ENCODE results near the gene NISCH. TPM values are rescaled to one million over a fixed set of nuclear protein-coding genes. Genes with fewer than 3 reads are reported as not detected.

The NISCH gene
- total RNA-seq, 1 experiment from 2014 or later: 85.0 TPM

DNA sequence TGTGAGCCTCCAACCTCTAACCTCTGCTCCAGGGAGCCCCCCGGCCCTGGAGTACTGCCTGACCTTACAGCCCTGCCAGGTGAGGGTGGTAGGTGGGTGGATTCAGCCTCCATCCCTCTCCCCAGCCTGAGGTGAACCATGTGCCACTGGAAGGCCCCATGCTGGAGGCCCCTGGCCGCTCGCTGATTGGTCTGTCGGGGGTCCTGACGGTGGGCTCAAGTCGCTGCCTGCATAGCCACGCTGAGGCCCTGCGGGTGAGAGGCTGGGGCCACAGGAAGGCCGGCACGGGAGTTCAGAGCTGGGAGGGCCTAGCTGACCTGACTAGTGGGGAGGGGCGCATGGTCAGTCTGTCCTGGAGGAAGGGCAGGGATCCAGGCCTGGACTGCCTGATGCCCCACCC is 59.2 kb downstream of the NISCH start (continued):
- TF ChIP-seq, protein P1, sequence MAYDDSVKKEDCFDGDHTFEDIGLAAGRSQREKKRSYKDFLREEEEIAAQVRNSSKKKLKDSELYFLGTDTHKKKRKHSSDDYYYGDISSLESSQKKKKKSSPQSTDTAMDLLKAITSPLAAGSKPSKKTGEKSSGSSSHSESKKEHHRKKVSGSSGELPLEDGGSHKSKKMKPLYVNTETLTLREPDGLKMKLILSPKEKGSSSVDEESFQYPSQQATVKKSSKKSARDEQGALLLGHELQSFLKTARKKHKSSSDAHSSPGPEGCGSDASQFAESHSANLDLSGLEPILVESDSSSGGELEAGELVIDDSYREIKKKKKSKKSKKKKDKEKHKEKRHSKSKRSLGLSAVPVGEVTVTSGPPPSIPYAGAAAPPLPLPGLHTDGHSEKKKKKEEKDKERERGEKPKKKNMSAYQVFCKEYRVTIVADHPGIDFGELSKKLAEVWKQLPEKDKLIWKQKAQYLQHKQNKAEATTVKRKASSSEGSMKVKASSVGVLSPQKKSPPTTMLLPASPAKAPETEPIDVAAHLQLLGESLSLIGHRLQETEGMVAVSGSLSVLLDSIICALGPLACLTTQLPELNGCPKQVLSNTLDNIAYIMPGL (CRISPR knock-in tag; IDR thresholded peaks at IDR 0.05): no peak
- no peak for TF ChIP-seq RELA (CRISPR knock-in tag; IDR thresholded peaks at IDR 0.05; ENCODE audit: borderline replicate concordance)
- TF ChIP-seq, protein P2, sequence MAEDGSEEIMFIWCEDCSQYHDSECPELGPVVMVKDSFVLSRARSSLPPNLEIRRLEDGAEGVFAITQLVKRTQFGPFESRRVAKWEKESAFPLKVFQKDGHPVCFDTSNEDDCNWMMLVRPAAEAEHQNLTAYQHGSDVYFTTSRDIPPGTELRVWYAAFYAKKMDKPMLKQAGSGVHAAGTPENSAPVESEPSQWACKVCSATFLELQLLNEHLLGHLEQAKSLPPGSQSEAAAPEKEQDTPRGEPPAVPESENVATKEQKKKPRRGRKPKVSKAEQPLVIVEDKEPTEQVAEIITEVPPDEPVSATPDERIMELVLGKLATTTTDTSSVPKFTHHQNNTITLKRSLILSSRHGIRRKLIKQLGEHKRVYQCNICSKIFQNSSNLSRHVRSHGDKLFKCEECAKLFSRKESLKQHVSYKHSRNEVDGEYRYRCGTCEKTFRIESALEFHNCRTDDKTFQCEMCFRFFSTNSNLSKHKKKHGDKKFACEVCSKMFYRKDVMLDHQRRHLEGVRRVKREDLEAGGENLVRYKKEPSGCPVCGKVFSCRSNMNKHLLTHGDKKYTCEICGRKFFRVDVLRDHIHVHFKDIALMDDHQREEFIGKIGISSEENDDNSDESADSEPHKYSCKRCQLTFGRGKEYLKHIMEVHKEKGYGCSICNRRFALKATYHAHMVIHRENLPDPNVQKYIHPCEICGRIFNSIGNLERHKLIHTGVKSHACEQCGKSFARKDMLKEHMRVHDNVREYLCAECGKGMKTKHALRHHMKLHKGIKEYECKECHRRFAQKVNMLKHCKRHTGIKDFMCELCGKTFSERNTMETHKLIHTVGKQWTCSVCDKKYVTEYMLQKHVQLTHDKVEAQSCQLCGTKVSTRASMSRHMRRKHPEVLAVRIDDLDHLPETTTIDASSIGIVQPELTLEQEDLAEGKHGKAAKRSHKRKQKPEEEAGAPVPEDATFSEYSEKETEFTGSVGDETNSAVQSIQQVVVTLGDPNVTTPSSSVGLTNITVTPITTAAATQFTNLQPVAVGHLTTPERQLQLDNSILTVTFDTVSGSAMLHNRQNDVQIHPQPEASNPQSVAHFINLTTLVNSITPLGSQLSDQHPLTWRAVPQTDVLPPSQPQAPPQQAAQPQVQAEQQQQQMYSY (CRISPR knock-in tag; IDR thresholded peaks at IDR 0.05): no peak
- no peak for TF ChIP-seq RORB (CRISPR knock-in tag; IDR thresholded peaks at IDR 0.05)
- TF ChIP-seq ZBTB21 (CRISPR knock-in tag; IDR thresholded peaks at IDR 0.05; ENCODE audit: borderline replicate concordance): no peak
- no peak for TF ChIP-seq FOXP1 (CRISPR knock-in tag; IDR thresholded peaks at IDR 0.05; ENCODE audit: borderline replicate concordance)
- no peak for TF ChIP-seq NFATC4 (CRISPR knock-in tag; IDR thresholded peaks at IDR 0.05)
- TF ChIP-seq, protein P3, sequence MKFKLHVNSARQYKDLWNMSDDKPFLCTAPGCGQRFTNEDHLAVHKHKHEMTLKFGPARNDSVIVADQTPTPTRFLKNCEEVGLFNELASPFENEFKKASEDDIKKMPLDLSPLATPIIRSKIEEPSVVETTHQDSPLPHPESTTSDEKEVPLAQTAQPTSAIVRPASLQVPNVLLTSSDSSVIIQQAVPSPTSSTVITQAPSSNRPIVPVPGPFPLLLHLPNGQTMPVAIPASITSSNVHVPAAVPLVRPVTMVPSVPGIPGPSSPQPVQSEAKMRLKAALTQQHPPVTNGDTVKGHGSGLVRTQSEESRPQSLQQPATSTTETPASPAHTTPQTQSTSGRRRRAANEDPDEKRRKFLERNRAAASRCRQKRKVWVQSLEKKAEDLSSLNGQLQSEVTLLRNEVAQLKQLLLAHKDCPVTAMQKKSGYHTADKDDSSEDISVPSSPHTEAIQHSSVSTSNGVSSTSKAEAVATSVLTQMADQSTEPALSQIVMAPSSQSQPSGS (CRISPR knock-in tag; IDR thresholded peaks at IDR 0.05; ENCODE audit: borderline replicate concordance, low read depth): no peak
- no peak for TF ChIP-seq SOX15 (CRISPR knock-in tag; IDR thresholded peaks at IDR 0.05)

DNA sequence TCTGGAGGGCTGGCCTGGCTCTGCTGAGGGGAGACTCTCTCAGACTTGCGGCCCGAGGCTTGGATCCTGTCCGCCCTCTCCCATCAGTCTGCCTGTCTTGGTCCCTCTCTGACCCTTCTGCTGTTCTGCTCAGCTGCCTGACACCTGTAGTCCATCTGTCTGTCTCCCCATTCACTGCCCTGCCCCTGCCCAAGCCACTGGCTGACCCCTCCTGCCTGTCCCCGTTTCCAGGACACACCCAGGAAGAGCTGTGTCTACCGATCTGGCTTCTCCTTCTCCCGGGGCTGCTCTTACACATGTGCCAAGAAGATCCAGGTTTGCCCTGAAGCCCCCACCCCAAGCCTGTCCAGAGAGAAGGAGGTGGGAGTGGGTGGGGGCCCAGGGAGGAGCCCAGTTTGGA is 59.8 kb downstream of the NISCH start:
- Mint-ChIP-seq H3K27ac (no peak overlapping the region), H3K27me3 (ENCODE audit: low read depth) (no peaks in the 10 kb centered on the region; the same call in 1 of the 2 replicates), H3K9me3 (no peaks in the 10 kb centered on the region), H3K4me1 (peaks cover 7% of the 10 kb centered on the region), H3K36me3 (no peaks in the 10 kb centered on the region), H3K4me3 (no peak overlapping the region)
- POLR2A ChIA-PET: no interaction called here
- DNase-seq (ENCODE audit: low spot score) (no peak), ATAC-seq (no peak)
- CTCF ChIA-PET: no interaction called here
- TF ChIP-seq, protein P4, sequence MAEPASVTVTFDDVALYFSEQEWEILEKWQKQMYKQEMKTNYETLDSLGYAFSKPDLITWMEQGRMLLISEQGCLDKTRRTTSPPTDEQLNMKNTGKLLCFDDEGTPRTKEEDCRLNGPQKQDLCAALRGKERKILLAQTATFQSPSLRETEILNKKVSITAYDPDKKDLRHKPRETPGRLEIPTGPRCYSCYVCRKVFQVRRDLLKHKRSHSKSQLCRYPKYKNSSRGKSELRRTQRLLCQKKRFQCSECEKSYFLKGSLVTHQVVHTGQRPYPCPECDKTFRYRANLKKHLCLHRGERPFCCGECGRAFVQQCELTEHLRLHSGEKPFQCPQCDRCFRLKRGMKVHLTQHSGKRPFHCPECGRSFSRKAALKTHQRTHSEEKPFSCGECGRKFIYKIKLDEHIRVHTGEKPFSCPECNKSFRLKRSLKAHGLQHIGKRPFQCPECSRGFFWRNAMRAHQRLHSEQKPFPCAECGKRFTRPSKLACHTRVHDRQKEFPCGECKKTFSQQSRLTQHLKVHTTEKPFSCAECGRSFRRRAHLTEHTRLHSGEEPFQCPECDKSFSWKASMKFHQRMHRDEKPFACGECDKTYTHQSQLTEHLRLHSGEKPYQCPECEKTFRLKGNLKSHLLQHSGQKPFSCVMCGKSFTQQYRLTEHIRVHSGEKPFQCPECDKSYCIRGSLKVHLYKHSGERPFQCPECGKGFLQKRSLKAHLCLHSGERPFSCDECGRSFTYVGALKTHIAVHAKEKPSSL (CRISPR knock-in tag; conservative IDR thresholded peaks at IDR 0.05): no peak
- TF ChIP-seq, protein P5, sequence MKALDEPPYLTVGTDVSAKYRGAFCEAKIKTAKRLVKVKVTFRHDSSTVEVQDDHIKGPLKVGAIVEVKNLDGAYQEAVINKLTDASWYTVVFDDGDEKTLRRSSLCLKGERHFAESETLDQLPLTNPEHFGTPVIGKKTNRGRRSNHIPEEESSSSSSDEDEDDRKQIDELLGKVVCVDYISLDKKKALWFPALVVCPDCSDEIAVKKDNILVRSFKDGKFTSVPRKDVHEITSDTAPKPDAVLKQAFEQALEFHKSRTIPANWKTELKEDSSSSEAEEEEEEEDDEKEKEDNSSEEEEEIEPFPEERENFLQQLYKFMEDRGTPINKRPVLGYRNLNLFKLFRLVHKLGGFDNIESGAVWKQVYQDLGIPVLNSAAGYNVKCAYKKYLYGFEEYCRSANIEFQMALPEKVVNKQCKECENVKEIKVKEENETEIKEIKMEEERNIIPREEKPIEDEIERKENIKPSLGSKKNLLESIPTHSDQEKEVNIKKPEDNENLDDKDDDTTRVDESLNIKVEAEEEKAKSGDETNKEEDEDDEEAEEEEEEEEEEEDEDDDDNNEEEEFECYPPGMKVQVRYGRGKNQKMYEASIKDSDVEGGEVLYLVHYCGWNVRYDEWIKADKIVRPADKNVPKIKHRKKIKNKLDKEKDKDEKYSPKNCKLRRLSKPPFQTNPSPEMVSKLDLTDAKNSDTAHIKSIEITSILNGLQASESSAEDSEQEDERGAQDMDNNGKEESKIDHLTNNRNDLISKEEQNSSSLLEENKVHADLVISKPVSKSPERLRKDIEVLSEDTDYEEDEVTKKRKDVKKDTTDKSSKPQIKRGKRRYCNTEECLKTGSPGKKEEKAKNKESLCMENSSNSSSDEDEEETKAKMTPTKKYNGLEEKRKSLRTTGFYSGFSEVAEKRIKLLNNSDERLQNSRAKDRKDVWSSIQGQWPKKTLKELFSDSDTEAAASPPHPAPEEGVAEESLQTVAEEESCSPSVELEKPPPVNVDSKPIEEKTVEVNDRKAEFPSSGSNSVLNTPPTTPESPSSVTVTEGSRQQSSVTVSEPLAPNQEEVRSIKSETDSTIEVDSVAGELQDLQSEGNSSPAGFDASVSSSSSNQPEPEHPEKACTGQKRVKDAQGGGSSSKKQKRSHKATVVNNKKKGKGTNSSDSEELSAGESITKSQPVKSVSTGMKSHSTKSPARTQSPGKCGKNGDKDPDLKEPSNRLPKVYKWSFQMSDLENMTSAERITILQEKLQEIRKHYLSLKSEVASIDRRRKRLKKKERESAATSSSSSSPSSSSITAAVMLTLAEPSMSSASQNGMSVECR (CRISPR knock-in tag; IDR thresholded peaks at IDR 0.05; ENCODE audit: borderline replicate concordance): no peak
- TF ChIP-seq, protein P6, sequence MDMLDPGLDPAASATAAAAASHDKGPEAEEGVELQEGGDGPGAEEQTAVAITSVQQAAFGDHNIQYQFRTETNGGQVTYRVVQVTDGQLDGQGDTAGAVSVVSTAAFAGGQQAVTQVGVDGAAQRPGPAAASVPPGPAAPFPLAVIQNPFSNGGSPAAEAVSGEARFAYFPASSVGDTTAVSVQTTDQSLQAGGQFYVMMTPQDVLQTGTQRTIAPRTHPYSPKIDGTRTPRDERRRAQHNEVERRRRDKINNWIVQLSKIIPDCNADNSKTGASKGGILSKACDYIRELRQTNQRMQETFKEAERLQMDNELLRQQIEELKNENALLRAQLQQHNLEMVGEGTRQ (CRISPR knock-in tag; IDR thresholded peaks at IDR 0.05): no peak
- TF ChIP-seq GABPB1 (CRISPR knock-in tag; IDR thresholded peaks at IDR 0.05) (no peak), ZNF671 (CRISPR knock-in tag; IDR thresholded peaks at IDR 0.05) (no peak), EMX1 (CRISPR knock-in tag; IDR thresholded peaks at IDR 0.05) (no peak), SMAD4 (CRISPR knock-in tag; IDR thresholded peaks at IDR 0.05) (no peak), SMAD3 (CRISPR knock-in tag; IDR thresholded peaks at IDR 0.05; ENCODE audit: borderline replicate concordance) (no peak), NR3C1 (CRISPR knock-in tag; conservative IDR thresholded peaks at IDR 0.05; ENCODE audit: low read depth) (no peak)
- TF ChIP-seq, protein P7, sequence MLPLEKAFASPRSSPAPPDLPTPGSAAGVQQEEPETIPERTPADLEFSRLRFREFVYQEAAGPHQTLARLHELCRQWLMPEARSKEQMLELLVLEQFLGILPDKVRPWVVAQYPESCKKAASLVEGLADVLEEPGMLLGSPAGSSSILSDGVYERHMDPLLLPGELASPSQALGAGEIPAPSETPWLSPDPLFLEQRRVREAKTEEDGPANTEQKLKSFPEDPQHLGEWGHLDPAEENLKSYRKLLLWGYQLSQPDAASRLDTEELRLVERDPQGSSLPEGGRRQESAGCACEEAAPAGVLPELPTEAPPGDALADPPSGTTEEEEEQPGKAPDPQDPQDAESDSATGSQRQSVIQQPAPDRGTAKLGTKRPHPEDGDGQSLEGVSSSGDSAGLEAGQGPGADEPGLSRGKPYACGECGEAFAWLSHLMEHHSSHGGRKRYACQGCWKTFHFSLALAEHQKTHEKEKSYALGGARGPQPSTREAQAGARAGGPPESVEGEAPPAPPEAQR (CRISPR knock-in tag; IDR thresholded peaks at IDR 0.05): no peak
- TF ChIP-seq, protein P8, sequence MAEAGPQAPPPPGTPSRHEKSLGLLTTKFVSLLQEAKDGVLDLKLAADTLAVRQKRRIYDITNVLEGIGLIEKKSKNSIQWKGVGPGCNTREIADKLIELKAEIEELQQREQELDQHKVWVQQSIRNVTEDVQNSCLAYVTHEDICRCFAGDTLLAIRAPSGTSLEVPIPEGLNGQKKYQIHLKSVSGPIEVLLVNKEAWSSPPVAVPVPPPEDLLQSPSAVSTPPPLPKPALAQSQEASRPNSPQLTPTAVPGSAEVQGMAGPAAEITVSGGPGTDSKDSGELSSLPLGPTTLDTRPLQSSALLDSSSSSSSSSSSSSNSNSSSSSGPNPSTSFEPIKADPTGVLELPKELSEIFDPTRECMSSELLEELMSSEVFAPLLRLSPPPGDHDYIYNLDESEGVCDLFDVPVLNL (CRISPR knock-in tag; IDR thresholded peaks at IDR 0.05; ENCODE audit: borderline replicate concordance, low read depth): no peak
